Brain microvascular endothelial cell (primary cell): ENCODE results near the gene TSSK6.

Experiments used
- DNase-seq: peaks from one replicate; pipeline ENCODE4 v3.0.0-alpha.2; 2020
- H3K27ac ChIP-seq: fragments of 250-450 bp; sonication (Bioruptor Pico); 2 replicates; pipeline ENCODE4 v1.5.1; 2020; ENCODE audit warnings: mild to moderate bottlenecking, moderate library complexity
- H3K27me3 ChIP-seq: fragments of 250-450 bp; sonication (Bioruptor Pico); replicated peaks from 2 replicates; pipeline ENCODE4 v1.5.1; 2020; ENCODE audit warnings: mild to moderate bottlenecking
- H3K36me3 ChIP-seq: fragments of 250-450 bp; sonication (Bioruptor Pico); replicated peaks from 2 replicates; pipeline ENCODE4 v1.5.1; 2020; ENCODE audit warnings: mild to moderate bottlenecking
- H3K4me3 ChIP-seq: 2 replicates; pipeline ENCODE4 v1.5.1; 2011; ENCODE audit warnings: low read depth, mild to moderate bottlenecking, control low read depth, low read length, moderate library complexity
- in situ Hi-C: cut with HindIII; loops from 2 replicates; pipeline ENCODE4 v1.10.0; 2017; ENCODE audit warnings: low sequenced_read_pairs, low pct_ligation_motif_present
- TF ChIP-seq, protein P1 (sequence below): IDR thresholded peaks from 2 replicates; pipeline ENCODE4 v1.5.1; 2011; ENCODE audit warnings: low read depth, mild to moderate bottlenecking, moderate library complexity, low read length, control low read depth, inconsistent platforms; ENCODE audit errors: missing control alignments

Gene TSSK6

GRCh38 chr19:19515642-19516519 is 533 bp upstream of the TSSK6 start, which contains the start of gene NDUFA13:
Gene NDUFA13 (plus strand): TSS chr19:19516225. CDS start chr19:19516239, 14 bp downstream.
- H3K4me3 ChIP-seq = peak within 1 kb of the TSS; percentile 87
- in situ Hi-C loops = no loop called here

GRCh38 chr19:19514215-19514657 is 1.1 kb downstream of the TSSK6 start:
- no peak overlapping the region for H3K27ac ChIP-seq
- H3K4me3 ChIP-seq = no peak overlapping the region
- in situ Hi-C loops = no loop called here
- no peaks in the 10 kb centered on the region for H3K36me3 ChIP-seq
- peak; percentile 14 for DNase-seq
- no peaks in the 10 kb centered on the region for H3K27me3 ChIP-seq
- TF ChIP-seq, protein P1, sequence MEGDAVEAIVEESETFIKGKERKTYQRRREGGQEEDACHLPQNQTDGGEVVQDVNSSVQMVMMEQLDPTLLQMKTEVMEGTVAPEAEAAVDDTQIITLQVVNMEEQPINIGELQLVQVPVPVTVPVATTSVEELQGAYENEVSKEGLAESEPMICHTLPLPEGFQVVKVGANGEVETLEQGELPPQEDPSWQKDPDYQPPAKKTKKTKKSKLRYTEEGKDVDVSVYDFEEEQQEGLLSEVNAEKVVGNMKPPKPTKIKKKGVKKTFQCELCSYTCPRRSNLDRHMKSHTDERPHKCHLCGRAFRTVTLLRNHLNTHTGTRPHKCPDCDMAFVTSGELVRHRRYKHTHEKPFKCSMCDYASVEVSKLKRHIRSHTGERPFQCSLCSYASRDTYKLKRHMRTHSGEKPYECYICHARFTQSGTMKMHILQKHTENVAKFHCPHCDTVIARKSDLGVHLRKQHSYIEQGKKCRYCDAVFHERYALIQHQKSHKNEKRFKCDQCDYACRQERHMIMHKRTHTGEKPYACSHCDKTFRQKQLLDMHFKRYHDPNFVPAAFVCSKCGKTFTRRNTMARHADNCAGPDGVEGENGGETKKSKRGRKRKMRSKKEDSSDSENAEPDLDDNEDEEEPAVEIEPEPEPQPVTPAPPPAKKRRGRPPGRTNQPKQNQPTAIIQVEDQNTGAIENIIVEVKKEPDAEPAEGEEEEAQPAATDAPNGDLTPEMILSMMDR = no peak

More at GRCh38 chr19:19515642-19516519, 533 bp upstream of the TSSK6 start, which contains the start of gene NDUFA13:
- TF ChIP-seq, protein P1 = peak; percentile 38
- peak within 1 kb of the TSS; percentile 59 for H3K27ac ChIP-seq
- DNase-seq = peak; percentile 91
- H3K36me3 ChIP-seq = peaks cover 2% of the 10 kb centered on the region
- H3K27me3 ChIP-seq = no peaks in the 10 kb centered on the region

DNA sequence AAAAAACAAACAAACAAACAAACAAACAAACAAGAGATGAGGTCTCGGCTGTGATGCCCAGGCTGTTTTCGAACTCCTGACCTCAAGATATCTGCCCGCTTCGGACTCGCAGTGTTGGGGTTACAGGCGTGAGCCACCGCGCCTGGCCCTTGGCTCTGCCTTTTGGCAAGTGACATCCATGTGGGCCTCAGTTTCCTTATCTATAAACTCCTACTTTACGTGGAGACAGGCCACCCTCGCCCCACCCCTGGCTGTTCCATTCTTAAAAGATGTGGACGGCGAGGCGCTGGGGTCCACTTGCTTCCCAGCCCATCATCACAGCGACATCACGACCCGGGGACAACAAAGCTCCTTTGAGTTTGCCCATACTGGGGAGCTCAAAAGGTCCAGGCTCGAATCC is 1.7 kb downstream of the TSSK6 start:
- no peak overlapping the region for H3K27ac ChIP-seq
- no peak overlapping the region for H3K4me3 ChIP-seq

DNA sequence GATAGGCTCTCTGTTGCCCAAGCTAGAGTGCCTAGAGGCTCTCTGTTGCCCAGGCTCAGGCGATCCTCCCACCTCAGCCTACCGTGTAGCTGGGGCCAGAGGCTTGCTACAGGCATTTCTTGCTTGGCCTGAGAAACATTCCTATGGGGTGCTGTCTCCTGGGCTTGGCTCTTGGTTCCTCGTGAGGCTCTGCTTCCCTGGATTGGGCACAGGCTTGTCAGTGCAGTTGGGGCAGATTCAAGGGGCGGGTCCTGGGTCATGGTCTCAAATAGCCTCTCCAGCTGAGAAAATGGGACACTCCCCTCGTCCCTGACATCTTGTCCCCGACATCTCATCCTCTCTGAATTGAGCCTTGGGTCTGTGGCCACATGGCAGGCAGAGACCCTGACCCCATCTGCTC is 4.9 kb downstream of the TSSK6 start:
- Histone ChIP-seq H3K27me3 (no peaks in the 10 kb centered on the region), H3K36me3 (peaks cover 20% of the 10 kb centered on the region), H3K4me3 (no peak overlapping the region), H3K27ac (no peak overlapping the region)
- in situ Hi-C loops = no loop called here
- TF ChIP-seq, protein P1 = no peak
- no peak for DNase-seq

More for the DNA sequence above, 1.7 kb downstream of the TSSK6 start:
- no peak for DNase-seq
- Histone ChIP-seq H3K27me3 (no peaks in the 10 kb centered on the region), H3K36me3 (no peaks in the 10 kb centered on the region)
- in situ Hi-C loops = no loop called here
- TF ChIP-seq, protein P1 = no peak

DNA sequence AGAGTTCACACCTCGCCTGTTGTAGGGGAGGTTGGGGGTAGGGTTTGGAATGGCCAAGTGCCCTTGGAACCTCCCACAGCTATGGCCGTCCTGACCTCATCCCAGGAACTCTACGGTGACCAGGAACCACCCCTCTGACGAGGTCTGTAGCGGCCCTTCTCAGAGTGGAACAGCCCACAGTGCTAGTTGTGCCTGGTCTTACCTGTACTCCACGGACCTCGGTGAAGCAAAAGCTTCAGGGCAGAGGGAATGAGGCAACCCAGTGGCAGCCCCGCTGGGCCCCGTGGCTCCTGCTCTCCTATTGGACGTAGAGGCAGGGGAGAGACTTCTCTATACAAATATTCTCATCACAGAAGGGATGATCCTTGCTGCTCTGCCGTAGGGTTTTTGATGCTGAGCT is 7.1 kb downstream of the TSSK6 start:
- no peaks in the 10 kb centered on the region for H3K27me3 ChIP-seq
- TF ChIP-seq, protein P1 = no peak
- in situ Hi-C loops = no loop called here
- peaks cover 37% of the 10 kb centered on the region for H3K36me3 ChIP-seq
- H3K27ac ChIP-seq = no peak overlapping the region
- DNase-seq = no peak
- no peak overlapping the region for H3K4me3 ChIP-seq
